ENCODE results near the gene EMSY.

Gene EMSY

GRCh38 chr11:76456571-76456970 is 11.8 kb downstream of the EMSY start:
- DNase-seq (ENCODE audit: low read depth in 3 of 3), result no peak

GRCh38 chr11:76459299-76459698 is 14.5 kb downstream of the EMSY start:
- no peak for DNase-seq (ENCODE audit: low read depth in 3 of 3)

GRCh38 chr11:76459846-76460245 is 15.0 kb downstream of the EMSY start:
- DNase-seq (ENCODE audit: low read depth in 3 of 3), result no peak

DNA sequence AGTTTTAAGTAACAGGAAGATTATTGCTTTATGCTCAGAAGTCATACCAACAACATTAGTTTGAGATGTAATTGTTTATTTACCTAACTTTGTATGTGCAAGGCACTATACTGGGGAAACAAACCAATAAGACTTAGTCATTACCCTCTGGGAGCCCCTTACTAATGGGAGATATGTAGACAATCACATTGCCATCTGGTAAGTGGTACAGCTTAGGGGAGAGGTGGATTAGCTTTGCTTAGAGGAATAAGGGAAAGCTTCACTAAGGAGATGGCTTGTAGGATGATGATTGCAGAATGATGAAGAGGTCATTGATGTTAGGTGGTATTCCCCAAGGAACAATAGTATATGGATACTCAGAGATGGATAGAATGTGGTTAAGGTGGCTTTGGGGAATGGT is 17.5 kb downstream of the EMSY start:
- no peak for DNase-seq (ENCODE audit: low read depth in 3 of 3)

DNA sequence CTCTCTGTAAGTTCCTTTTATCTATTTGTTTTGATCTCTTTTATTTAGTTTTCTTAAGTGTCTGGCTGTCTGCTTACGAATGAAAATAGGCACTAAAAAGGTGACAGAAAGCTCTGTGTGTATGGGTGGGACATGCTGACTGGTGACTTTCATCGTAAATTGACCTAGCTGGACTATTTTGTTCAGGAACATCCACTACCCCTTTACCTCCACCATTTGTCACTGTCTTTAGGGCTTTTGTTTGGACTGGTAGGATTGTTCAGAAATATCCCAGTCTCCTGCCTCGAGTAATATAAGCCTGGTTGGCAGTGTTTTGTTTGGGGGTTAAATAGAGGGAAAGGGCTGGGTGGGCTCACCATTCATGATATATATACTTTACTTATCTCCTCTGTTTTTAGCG is 20.9 kb downstream of the EMSY start:
- no peak for DNase-seq (ENCODE audit: low read depth in 3 of 3)

- no peak for DNase-seq (ENCODE audit: low read depth in 3 of 3)
These were observed 21.8 kb downstream of the EMSY start for GRCh38 chr11:76466666-76467065.

DNA sequence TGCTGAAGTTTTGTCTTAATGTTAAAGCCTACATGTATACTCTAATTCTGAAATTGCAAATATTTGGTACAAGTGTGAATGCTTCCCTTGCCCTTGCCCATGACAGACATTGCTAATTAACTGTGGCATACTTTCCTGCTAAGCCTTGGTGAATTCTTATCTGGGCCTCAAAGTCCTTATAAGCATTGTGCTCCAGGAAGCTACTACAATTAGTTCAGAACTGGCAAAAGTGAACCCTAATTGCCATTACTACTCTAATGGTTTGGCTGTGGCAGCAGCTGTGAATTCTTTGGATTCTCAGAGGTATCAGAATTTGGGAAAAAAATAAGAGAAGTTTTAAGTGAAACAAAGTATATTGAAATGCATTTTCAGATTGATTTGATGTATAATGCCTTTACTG is 24.3 kb downstream of the EMSY start:
- no peak for DNase-seq (ENCODE audit: low read depth in 3 of 3)

DNA sequence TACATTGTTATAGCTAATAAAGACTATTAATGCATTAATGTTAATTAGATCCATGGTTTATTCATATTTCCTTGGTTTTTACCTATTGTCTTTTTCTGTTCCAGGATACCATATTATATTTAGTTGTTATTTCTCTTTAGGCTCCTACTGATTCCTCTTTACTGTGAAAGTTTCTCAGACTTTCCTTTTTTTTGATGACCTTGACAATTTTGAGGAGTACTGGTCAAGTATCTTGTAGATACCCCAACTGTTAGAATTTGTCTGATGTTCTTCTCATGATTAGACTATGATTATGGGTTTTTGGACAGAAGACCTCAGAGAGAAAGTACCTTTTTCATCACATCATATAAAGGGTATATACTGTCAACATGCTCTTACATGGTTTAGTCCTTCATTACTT is 26.6 kb downstream of the EMSY start:
- no peak for DNase-seq (ENCODE audit: low read depth in 3 of 3)

DNA sequence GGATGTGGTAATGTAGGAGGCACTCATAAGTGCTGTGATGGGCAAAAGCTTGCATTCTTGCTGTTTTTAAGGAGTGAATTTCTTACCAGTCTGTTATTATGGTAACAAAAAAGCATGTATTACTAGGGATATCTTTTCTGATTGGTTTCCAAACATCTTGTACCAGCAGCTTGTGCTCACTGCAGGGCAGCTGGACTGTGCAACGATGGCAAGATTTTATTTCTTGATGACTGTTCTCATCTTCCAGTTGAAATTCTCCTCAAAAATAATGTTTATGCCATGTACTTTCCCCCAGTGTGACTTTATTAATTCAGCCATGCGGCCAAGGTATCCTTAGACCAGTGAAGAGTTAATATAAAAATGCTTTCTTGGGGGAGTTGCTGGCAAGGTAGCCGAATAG is 35.4 kb downstream of the EMSY start:
- DNase-seq (ENCODE audit: low read depth in 3 of 3), result no peak

DNA sequence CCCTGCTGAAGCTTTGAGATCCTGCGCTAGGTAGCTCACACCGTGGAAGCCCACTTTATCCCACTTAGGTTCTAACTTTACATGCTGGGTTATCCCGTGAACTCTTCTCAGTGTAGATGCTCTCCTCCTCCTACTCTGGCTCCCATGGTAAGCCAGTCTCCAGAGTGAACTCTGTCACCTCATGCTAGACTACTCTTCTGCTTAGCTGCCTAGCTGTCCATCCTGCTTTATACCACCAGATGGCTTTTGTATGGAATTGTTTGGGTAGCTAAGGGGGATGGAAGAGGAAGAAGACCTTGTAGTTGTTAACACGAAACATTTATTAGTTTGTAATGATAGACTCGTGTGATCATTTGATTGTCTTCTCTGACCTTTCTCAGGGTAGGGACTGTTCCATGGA is 46.8 kb downstream of the EMSY start:
- no peak for DNase-seq (ENCODE audit: low read depth in 3 of 3)

- DNase-seq (ENCODE audit: low read depth in 3 of 3), result no peak
These were observed 48.2 kb downstream of the EMSY start for GRCh38 chr11:76493040-76493439.

- DNase-seq (ENCODE audit: low read depth in 3 of 3), result no peak
These were observed 49.1 kb downstream of the EMSY start for GRCh38 chr11:76493626-76494539.

GRCh38 chr11:76495019-76495418 is 50.2 kb downstream of the EMSY start:
- no peak for DNase-seq (ENCODE audit: low read depth in 3 of 3)

DNA sequence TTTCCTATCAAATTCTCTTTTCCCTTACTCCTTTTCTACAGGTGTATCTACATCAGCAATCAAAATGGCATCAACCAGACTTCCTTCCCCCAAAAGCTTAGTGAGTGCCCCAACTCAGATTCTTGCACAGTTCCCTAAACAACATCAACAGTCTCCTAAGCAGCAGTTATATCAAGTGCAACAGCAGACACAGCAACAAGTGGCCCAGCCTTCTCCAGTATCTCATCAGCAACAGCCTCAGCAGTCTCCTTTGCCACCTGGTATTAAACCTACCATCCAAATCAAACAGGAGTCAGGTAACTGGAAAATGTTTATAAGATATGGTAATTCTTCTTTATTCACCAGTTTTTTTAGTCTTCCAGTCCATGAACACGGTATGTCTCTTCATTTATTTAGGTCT is 51.4 kb downstream of the EMSY start:
- no peak for DNase-seq (ENCODE audit: low read depth in 3 of 3)

GRCh38 chr11:76501526-76502202 is 56.8 kb downstream of the EMSY start:
- DNase-seq (ENCODE audit: low read depth in 3 of 3), result no peak

DNA sequence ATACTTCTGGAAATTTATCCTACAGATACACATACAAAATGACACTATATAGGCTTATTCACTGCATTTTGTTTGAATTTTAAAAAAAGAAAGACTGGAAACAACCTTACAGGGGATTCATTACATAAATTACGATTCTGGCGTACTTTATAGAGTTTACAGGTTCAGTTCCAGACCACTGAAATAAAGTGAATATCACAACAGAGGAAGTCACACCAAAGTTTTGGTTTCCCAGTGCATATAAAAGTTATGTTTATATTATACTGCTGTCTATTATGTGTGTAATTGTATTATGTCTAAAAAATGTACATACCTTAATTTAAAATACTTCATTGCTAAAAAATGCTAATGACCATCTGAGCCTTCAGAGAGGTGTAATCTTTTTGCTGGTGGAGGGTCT is 62.0 kb downstream of the EMSY start:
- DNase-seq (ENCODE audit: low read depth in 3 of 3), result no peak

DNA sequence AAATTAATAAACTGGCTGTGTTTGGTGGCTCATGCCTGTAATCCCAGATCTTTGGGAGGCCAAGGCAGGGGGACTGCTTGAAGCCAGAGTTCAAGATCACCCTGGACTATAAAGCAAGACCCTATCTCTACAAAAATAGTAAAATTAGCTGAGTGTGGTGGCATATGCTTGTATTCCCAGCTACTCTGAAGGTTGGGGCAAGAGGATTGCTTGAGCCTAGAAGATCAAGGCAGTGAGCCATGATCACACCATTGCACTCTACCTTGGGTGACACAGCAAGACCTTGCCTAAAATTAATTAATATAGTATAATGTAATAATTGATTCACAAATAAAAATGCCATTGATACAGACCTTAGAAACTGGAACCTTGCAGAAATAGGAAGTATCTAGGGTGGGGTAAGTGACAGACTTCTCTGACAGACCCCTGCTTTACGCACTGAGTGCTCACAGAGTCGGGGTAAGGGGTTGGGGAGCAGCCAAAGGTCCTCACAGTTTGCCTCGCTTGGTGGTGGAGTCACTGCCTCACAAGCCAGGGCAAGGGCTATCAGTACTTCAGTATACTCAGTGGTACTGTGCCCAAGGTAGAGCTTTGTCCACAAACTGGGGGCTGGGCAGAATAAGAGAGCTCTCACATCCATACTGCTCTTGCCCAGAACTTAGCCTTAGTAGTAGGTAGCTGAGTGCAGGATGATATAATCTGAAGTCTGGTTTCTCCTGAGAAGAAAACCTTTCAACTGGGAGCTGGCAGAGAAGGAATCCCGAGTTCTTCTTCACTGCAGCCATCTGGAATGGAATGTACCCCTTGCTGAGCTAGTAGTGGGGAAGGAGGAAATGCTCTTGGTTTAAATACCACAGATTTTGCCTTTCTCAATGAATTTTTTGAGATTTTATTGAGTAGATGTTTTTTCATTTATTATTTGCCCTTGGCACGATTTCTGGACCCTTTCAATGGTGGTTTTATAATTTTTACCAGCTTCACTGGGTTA is 65.5 kb downstream of the EMSY start:
- no peak for DNase-seq (ENCODE audit: low read depth in 3 of 3)

DNA sequence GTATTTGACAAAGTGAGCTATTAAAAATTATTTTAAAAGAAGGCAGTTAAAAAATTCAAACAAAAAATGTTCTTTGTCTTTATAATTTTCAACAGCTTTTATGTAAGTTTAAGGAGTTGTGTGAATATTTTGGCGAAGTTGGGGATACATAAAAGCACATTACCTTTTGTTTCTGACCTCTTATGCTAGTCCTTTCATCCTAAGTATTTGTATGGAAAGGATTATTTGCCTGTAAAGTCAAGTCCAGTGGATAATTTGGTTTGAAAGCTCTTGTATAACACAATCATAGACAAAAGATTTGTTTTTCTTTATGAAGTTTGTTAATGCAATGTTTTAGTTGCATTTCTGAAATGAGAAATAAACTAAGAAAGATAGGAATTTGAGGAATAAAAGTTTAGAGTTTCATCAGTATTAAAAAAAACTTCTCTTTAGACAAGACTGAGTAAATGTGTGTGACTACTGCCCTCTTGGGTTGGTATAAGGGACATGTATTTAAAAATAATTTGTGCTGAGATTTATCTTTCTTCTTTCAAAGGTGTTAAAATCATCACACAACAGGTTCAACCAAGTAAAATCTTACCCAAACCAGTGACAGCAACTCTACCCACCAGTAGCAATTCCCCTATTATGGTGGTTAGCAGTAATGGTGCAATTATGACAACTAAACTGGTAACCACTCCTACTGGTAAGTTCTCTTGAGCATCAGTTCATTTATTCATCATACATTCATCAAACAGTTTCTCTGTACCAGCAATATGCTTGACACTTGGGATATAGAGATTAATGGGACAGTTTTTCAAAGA is 68.2 kb downstream of the EMSY start:
- DNase-seq (ENCODE audit: low read depth in 3 of 3), result no peak

GRCh38 chr11:76513654-76514034 is 68.8 kb downstream of the EMSY start:
- DNase-seq (ENCODE audit: low read depth in 3 of 3), result no peak

- DNase-seq (ENCODE audit: low read depth in 3 of 3), result no peak
These were observed 70.7 kb downstream of the EMSY start for GRCh38 chr11:76515494-76515893.

- no peak for DNase-seq (ENCODE audit: low read depth in 3 of 3)
These were observed 78.3 kb downstream of the EMSY start for GRCh38 chr11:76523147-76523546.
